Adrenal gland (tissue), 12 donors: Measurements from ENCODE around the gene ZNG1A. TPM values are rescaled to one million over a fixed set of nuclear protein-coding genes. Genes with fewer than 3 reads are reported as not detected.
"Not testable (repeated sequence)": the region's sequence is repeated elsewhere in the genome, so short reads cannot be mapped to it uniquely, and the experiment has no call there.

Source experiments
- DNase-seq, 7 donors: peaks; one replicate each; pipeline ENCODE4 v3.0.0-alpha.2; 2019 to 2020
- H3K27ac ChIP-seq, 5 donors: fragments of 200-600 bp; sonication (generic) in 4 of 5; 1 replicate in 3 of 5; 2 replicates in 2 of 5; pipeline versions ENCODE4 v1.5.1 to v1.8.0; 2016 to 2020; ENCODE audit warnings: mild to moderate bottlenecking in 1 of 5
- H3K27me3 ChIP-seq: fragments of 200-600 bp; 2 replicates; pipeline ENCODE4 v1.8.0; 2021
- H3K36me3 ChIP-seq, 2 donors: fragments of 200-600 bp; replicated peaks in 1 of 2; 1 replicate in 1 of 2; 2 replicates in 1 of 2; pipeline versions ENCODE4 v1.5.1 to v1.8.0; 2018 to 2022
- H3K4me1 ChIP-seq, 2 donors: fragments of 200-600 bp; replicated peaks in 1 of 2; 1 replicate in 1 of 2; 2 replicates in 1 of 2; pipeline versions ENCODE4 v1.5.1 to v1.8.0; 2018 to 2021
- H3K4me3 ChIP-seq, 4 donors: fragments of 200-600 bp; sonication (generic) in 3 of 4; one replicate each; pipeline ENCODE4 v1.5.1; 2016 to 2018
- H3K9me3 ChIP-seq, 3 donors: fragments of 200-600 bp; sonication (generic) in 1 of 3; replicated peaks in 1 of 3; 1 replicate in 2 of 3; 2 replicates in 1 of 3; pipeline versions ENCODE4 v1.5.1 to v1.8.0; 2016 to 2021
- WGBS, 4 donors: extraction: QIAGEN DNeasy Blood & Tissue Kit in 2 of 4; methylation state at CpG; one replicate each; pipeline versions ENCODE4 v1.1.5 to v1.1.7; 2013 to 2017; 5-methylcytosine and 5-hydroxymethylcytosine counted together
- intact Hi-C, 2 donors: fragments of 100-400 bp; cut with DNase I; formaldehyde crosslinking; loops; one replicate each; pipeline versions ENCODE4 v1.14.1 to v1.15.0; 2022 to 2023
- polyA plus RNA-seq, 3 donors: library from polyadenylated mRNA; stranded (reverse); fragments of 200-250 nt in 2 of 3; fragments of 350-450 nt in 1 of 3; fragmentation: Illumina TruSeq in 1 of 3; extraction: RNeasy Lipid Tissue Mini Kit (QIAGEN cat#74804) in 1 of 3; gene quantifications; one replicate each; pipeline ENCODE4 v1.2.3, GENCODE V29; 2013 to 2014
- total RNA-seq, 9 donors: library from RNA; depleted of rRNA in 4 of 9; stranded (reverse); fragments of >200 nt in 4 of 9; fragments of 120-200 nt in 1 of 9; fragmentation: NEBNext Ultra II Directional in 1 of 9; extraction: Animal tissue kit (Norgen Biotek cat#: 25700) in 1 of 9; gene quantifications; one replicate each; pipeline versions ENCODE4 v1.1.0 to v1.2.4, GENCODE V29; 2013 to 2023
- donor health status: healthy with polysubstance abuse.
- donor health status: Bipolar disorder and iron deficiency.
- donor health status: DM: yes; HTN: yes; CAD: no.
- donor health status: DM: no; HTN: no; CAD: no.
- donor health status: DM: no; HTN: no; CAD: no.
- donor health status: DM: yes; HTN: yes; CAD: no.

The ZNG1A gene
- total and polyA plus RNA-seq, 12 donors = 19.4 to 114 (median 45.0) TPM

DNA sequence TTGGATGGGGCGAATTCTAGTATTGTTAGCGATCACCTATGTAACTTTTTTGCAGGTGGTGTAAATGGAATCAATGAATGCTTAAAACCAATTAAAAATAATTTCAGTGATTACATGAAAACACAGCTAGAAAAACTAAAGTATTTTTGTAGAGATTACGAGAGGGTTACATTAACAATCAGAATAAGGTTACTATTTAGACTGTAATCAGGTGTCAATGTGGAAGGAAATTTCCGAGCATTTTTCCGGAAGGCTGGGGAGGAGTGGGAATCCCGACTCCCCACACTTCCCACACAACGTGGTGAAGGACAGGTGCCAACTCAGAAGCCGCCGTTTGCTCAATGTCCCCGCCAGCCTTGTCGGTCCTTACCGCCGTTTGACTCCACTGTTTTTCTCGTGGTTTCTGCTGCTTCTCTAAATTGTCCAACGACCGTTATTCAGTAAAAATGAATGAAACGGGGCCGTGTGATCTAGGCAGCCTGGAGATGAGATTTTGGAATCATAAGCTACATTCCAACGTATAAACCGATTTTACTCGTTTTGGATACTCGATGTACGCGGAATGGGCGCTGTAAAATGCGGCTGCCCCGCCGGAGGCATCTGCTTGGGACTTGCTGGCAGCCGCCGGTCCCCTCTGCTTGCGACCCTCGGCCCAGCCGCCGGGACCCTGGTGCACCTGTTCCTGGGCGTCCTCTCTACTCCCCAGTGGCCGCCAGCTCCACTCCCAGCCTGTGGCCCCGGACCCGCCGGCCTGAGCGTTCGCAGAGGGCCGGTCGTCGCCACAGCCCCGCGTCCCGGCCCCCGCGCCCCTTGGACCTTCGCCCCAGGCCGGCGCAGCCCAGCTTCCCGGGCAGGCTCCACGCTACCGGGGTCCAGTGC, 66.0 kb downstream of the ZNG1A start:
- DNase-seq, H3K9me3 ChIP-seq, H3K36me3 ChIP-seq, H3K27ac ChIP-seq, H3K4me3 ChIP-seq, intact Hi-C loops: not testable (repeated sequence)
- WGBS, 4 donors = 11 to 21% (median 19%) methylated on average over 20 to 47 of the region's 55 CpGs
- peaks cover 32% of the 10 kb centered on the region for H3K27me3 ChIP-seq
- peaks cover 0 to 16% of the 10 kb centered on the region in 2 donors for H3K4me1 ChIP-seq

GRCh38 chr9:110672-111071, 68.2 kb downstream of the ZNG1A start:
- Histone ChIP-seq H3K4me1 (peaks cover 0 to 16% of the 10 kb centered on the region in 2 donors), H3K27me3 (peaks cover 24% of the 10 kb centered on the region)
- H3K4me3 ChIP-seq, H3K9me3 ChIP-seq, DNase-seq, intact Hi-C loops, H3K27ac ChIP-seq, H3K36me3 ChIP-seq: not testable (repeated sequence)
- WGBS, 4 donors = 18 to 33% (median 29%) methylated on average over 3 to 4 of the region's 4 CpGs

DNA sequence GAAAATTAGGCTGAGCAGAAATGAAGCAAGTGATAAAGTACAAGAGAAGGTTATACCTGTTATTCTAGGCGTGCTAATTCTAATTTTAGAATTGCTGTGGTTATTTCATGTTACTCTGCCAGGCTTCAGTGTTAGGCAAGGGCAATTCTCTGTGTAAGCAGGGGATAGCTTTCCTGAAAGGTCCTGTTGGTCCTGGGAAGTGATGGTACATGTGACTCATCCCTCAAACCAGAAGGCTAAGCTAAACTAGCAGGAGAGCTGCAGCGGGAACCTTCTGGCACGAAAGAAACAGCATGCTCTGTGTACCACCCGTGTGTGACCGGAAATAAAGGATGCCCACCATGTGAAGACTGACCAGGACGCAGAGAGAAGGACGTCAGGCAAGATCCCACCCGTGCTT, 69.3 kb downstream of the ZNG1A start:
- peaks cover 0 to 11% of the 10 kb centered on the region in 2 donors for H3K4me1 ChIP-seq
- H3K36me3 ChIP-seq, DNase-seq, H3K27ac ChIP-seq, H3K4me3 ChIP-seq, intact Hi-C loops, H3K9me3 ChIP-seq: not testable (repeated sequence)
- H3K27me3 ChIP-seq = peaks cover 17% of the 10 kb centered on the region
- WGBS, 4 donors = 20 to 40% (median 27%) methylated on average over 2 to 7 of the region's 8 CpGs

GRCh38 chr9:108742-109495, 69.9 kb downstream of the ZNG1A start:
- H3K36me3 ChIP-seq, DNase-seq, H3K4me1 ChIP-seq, intact Hi-C loops, H3K4me3 ChIP-seq, H3K9me3 ChIP-seq, H3K27ac ChIP-seq: not testable (repeated sequence)
- WGBS, 4 donors = 15 to 25% (median 23%) methylated on average over 17 to 22 of the region's 22 CpGs
- peaks cover 15% of the 10 kb centered on the region for H3K27me3 ChIP-seq

DNA sequence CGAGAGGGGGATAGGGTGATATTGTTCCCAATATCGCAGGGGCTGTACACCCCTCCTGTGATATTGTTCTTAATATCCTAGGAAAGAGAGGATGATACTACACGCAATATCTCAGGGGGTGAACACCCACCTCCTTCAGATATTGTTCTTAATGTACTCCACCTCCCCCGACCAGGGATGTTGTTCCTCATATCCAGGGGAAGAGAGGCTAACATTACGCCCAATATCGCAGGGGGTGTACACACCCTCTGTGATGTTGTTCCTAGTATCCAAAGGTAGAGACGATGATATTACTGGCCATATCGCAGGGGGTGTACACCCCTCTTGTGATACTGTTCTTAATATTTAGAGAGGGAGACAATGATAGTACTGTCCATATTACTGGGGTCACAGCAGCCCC, 72.9 kb downstream of the ZNG1A start:
- intact Hi-C loops, H3K27ac ChIP-seq, H3K4me3 ChIP-seq, DNase-seq, H3K27me3 ChIP-seq, H3K4me1 ChIP-seq, H3K9me3 ChIP-seq, H3K36me3 ChIP-seq: not testable (repeated sequence)
- 75 to 90% (median 79%) methylated on average over 8 of the region's 8 CpGs for WGBS, 4 donors

GRCh38 chr9:100430-100829, 78.4 kb downstream of the ZNG1A start:
- H3K36me3 ChIP-seq, H3K27me3 ChIP-seq, H3K4me1 ChIP-seq, intact Hi-C loops, H3K9me3 ChIP-seq, H3K4me3 ChIP-seq, H3K27ac ChIP-seq, DNase-seq: not testable (repeated sequence)
- 87 to 95% (median 91%) methylated on average over 9 of the region's 9 CpGs for WGBS, 4 donors

DNA sequence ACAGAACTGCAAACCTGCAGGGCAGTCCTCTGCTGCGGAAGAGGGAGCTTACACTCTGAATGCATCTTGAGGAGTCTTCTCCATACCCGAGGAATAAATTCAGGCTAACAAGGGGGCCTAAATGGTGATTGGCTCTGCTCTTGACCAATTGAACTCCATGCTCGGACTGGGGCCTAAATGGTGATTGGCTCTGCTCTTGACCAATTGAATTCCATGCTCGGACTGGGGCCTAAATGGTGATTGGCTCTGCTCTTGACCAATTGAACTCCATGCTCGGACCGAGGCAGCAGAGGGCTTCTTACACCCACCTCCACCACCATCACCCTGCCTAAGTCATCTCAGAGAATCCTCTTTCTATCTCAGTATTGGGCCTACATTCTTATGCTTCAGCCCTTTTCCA, 79.0 kb downstream of the ZNG1A start:
- H3K4me1 ChIP-seq, intact Hi-C loops, H3K4me3 ChIP-seq, DNase-seq, H3K27ac ChIP-seq, H3K27me3 ChIP-seq, H3K36me3 ChIP-seq, H3K9me3 ChIP-seq: not testable (repeated sequence)
- WGBS, 4 donors = 70 to 92% (median 84%) methylated on average over 4 to 6 of the region's 6 CpGs

DNA sequence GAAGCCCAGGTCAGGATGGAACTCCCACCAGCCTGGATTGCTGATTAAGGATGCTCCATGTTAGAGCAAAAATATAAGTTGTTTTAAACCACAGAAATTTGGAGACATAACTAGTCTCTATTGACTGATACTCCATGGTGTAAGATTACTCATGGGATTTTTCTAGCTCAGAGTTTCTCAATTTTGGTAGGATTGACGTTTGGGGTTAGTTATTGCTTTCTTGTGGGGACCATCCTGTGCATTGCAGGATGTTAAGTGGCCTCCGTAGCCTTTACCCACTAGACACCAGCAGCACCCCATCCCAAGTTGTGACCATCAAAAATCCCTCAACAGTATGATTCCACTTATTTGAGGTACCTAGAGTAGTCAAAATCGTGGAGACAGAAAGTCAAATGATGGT, 80.1 kb downstream of the ZNG1A start:
- DNase-seq, intact Hi-C loops, H3K27me3 ChIP-seq, H3K36me3 ChIP-seq, H3K9me3 ChIP-seq, H3K4me1 ChIP-seq, H3K4me3 ChIP-seq, H3K27ac ChIP-seq: not testable (repeated sequence)
- WGBS, 4 donors = 47 to 76% (median 67%) methylated on average over 3 of the region's 3 CpGs

DNA sequence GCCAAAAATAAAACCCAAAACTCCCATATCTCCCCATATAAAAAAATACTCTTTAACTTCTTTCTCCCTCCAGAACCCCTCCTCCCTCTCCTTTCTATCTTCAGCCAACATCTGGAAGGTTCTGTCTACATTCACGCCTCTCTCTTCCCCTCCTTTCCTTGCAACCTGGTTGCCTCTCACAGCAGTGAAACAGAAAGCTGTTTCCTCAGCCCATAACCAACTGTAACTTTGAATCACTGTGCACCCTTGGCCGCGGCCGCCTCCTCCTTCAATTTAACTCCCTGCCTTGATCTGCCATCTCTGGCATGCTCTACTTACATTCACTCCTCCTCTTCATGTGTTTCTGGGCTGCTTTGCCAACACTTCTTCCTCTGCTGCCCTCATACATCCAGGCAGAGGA, 83.9 kb downstream of the ZNG1A start:
- H3K4me3 ChIP-seq, H3K27me3 ChIP-seq, H3K9me3 ChIP-seq, DNase-seq, H3K27ac ChIP-seq, H3K36me3 ChIP-seq, intact Hi-C loops, H3K4me1 ChIP-seq: not testable (repeated sequence)
- WGBS, 4 donors = 69 to 88% (median 73%) methylated on average over 4 of the region's 4 CpGs

DNA sequence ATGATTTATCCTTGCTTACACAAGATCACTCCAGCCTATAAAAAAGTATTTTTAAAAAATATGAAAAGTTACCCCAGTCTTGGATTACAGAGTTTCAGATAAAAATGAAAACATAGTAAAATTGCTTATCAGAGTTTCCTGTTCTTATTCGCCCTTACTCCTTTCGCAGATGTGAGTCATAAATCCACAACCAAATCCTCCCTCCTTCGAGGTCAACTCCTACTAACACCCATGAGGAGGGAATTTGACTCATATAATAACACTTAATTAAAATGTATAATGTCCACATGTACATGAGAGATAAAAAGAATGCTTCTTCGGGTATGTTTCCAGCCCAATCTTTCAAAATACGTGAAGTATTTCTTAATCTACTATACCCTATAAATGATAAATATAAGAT, 84.5 kb downstream of the ZNG1A start:
- 11 to 41% (median 35%) methylated on average over 3 to 4 of the region's 5 CpGs for WGBS, 4 donors
- H3K9me3 ChIP-seq, H3K36me3 ChIP-seq, DNase-seq, H3K27me3 ChIP-seq, H3K4me1 ChIP-seq, H3K4me3 ChIP-seq, H3K27ac ChIP-seq, intact Hi-C loops: not testable (repeated sequence)

DNA sequence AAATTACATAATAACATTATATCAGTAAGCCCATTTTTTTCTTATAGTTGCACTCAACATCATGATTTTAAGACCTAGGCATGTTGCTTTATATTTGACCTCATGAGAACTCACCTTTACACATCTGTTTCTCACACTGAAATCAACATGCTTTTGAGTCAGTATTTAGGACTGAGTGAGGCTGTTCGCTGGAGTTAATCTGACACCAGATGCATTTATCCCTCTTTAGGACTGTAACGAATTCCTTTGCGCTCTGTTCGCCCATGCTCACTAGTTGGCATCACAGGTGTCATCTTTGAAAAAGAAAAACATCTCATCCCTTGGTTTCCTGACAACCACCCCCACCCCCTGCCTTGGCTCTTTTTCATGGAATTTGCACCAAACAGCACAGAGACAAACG, 84.9 kb downstream of the ZNG1A start:
- H3K4me3 ChIP-seq, H3K27me3 ChIP-seq, intact Hi-C loops, H3K9me3 ChIP-seq, H3K36me3 ChIP-seq, DNase-seq, H3K27ac ChIP-seq, H3K4me1 ChIP-seq: not testable (repeated sequence)
- 51 to 74% (median 70%) methylated on average over 4 of the region's 5 CpGs for WGBS, 4 donors
